ENCODE measurements around the gene CTNNA1. TPM values are rescaled to one million over a fixed set of nuclear protein-coding genes. Genes with fewer than 3 reads are reported as not detected.

The CTNNA1 gene
- total RNA-seq, 2 donors from 2014 or later, result 400 to 483 TPM

GRCh38 chr5:138736293-138736692 is 16.9 kb upstream of the CTNNA1 start:
- no peaks in the 10 kb centered on the region for H3K27me3 ChIP-seq
- no peaks in the 10 kb centered on the region for H3K9me3 ChIP-seq
- no peak overlapping the region for H3K27ac ChIP-seq
- H3K9ac ChIP-seq (ENCODE audit: low read depth in 2 of 2, low read length in 2 of 2), result no peak overlapping the region
- no peak overlapping the region for H3K4me3 ChIP-seq
- intact Hi-C loops (cut with DNase I), result no loop called here
- no peak for TF ChIP-seq CTCF (IDR thresholded peaks at IDR 0.05)
- H3K36me3 ChIP-seq, result no peaks in the 10 kb centered on the region
- no peaks in the 10 kb centered on the region for H3K4me1 ChIP-seq
- no peak for DNase-seq

GRCh38 chr5:138737494-138738265 is 15.5 kb upstream of the CTNNA1 start:
- Histone ChIP-seq H3K4me3 (no peak overlapping the region), H3K36me3 (no peaks in the 10 kb centered on the region), H3K4me1 (no peaks in the 10 kb centered on the region), H3K9ac (ENCODE audit: low read depth in 2 of 2, low read length in 2 of 2) (no peak overlapping the region), H3K27me3 (no peaks in the 10 kb centered on the region), H3K9me3 (no peaks in the 10 kb centered on the region), H3K27ac (no peak overlapping the region)
- no peak for TF ChIP-seq CTCF (IDR thresholded peaks at IDR 0.05)
- DNase-seq, result no peak
- intact Hi-C loops (cut with DNase I), result no loop called here

GRCh38 chr5:138738399-138738798 is 14.8 kb upstream of the CTNNA1 start:
- Histone ChIP-seq H3K4me1 (no peaks in the 10 kb centered on the region), H3K4me3 (no peak overlapping the region), H3K9me3 (no peaks in the 10 kb centered on the region), H3K27me3 (no peaks in the 10 kb centered on the region), H3K27ac (no peak overlapping the region), H3K9ac (ENCODE audit: low read depth in 2 of 2, low read length in 2 of 2) (no peak overlapping the region), H3K36me3 (no peaks in the 10 kb centered on the region)
- DNase-seq, result no peak
- intact Hi-C loops (cut with DNase I), result no loop called here
- no peak for TF ChIP-seq CTCF (IDR thresholded peaks at IDR 0.05)

- intact Hi-C loops (cut with DNase I), result no loop called here
- Histone ChIP-seq H3K27me3 (no peaks in the 10 kb centered on the region), H3K9me3 (no peaks in the 10 kb centered on the region), H3K4me1 (no peaks in the 10 kb centered on the region), H3K9ac (ENCODE audit: low read depth in 2 of 2, low read length in 2 of 2) (no peak overlapping the region), H3K4me3 (no peak overlapping the region), H3K36me3 (no peaks in the 10 kb centered on the region), H3K27ac (no peak overlapping the region)
- DNase-seq, result no peak
- no peak for TF ChIP-seq CTCF (IDR thresholded peaks at IDR 0.05)
Measured at GRCh38 chr5:138739938-138740337, 13.3 kb upstream of the CTNNA1 start.

GRCh38 chr5:138743484-138743883 is 9.7 kb upstream of the CTNNA1 start:
- Histone ChIP-seq H3K36me3 (no peaks in the 10 kb centered on the region), H3K4me1 (no peaks in the 10 kb centered on the region), H3K4me3 (no peak overlapping the region), H3K27ac (no peak overlapping the region), H3K27me3 (no peaks in the 10 kb centered on the region), H3K9me3 (no peaks in the 10 kb centered on the region), H3K9ac (ENCODE audit: low read depth in 2 of 2, low read length in 2 of 2) (no peak overlapping the region)
- no peak for TF ChIP-seq CTCF (IDR thresholded peaks at IDR 0.05)
- intact Hi-C loops (cut with DNase I), result no loop called here
- DNase-seq, result no peak
